Stimulated activated CD4-positive, alpha-beta T cell treated with anti-CD3 and anti-CD28 coated beads, Interleukin-12 subunit alpha, Interleukin-12 subunit beta, amount 100 ng/mL, for 4 hours (primary cell): ENCODE data around the gene XRCC2.
"Not testable (repeated sequence)": the region's sequence is repeated elsewhere in the genome, so short reads cannot be mapped to it uniquely, and the experiment has no call there.

Experiments
- DNase-seq: peaks from one replicate; pipeline ENCODE4 v3.0.0-alpha.2; 2020

XRCC2 gene

GRCh38 chr7:152663931-152664330 is 12.0 kb downstream of the XRCC2 start:
- DNase-seq: no peak

- DNase-seq: no peak
Measured at GRCh38 chr7:152663148-152663740, 12.7 kb downstream of the XRCC2 start.

DNA sequence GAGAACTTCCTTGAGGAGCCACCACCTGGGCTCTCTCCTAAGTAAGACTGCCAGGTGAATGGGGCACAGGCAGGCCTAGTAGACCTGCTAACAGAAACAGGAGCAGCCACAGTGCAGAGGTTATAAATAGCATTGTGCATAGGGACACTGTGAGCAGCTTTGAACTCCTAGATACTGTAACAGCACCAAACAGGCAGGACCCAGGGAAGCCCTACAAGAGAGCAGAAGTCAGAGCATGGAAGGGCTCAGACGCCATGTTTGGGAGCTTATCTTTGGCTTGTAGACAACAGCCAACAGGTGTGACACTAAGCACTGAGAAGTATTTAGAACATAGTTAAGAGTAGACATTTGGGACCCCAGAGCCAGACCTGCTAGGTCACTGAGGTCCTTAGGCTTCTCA is 14.5 kb downstream of the XRCC2 start:
- no peak for DNase-seq

GRCh38 chr7:152660021-152660420 is 15.9 kb downstream of the XRCC2 start:
- no peak for DNase-seq

- DNase-seq: no peak
Measured at GRCh38 chr7:152654971-152655370, 21.0 kb downstream of the XRCC2 start.

GRCh38 chr7:152649220-152649619 is 26.7 kb downstream of the XRCC2 start:
- no peak for DNase-seq

- DNase-seq: no peak
Measured at GRCh38 chr7:152647009-152647408, 28.9 kb downstream of the XRCC2 start.

DNA sequence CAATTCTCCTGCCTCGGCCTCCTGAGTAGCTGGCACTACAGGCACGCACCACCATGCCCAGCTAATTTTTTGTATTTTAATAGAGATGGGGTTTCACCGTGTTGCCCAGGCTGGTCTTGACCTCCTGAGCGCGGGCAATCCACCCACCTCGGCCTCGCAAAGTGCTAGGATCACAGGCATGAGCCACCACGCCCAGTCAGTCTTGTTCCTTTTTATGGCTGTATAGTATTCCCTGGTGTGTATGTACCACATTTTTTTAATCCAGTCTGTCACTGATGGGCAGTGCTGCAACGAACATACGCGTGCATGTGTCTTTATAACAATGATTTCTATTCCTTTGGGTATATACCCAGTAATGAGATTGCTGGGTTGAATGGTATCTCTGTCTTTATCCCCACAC is 29.4 kb downstream of the XRCC2 start:
- DNase-seq: not testable (repeated sequence)

DNA sequence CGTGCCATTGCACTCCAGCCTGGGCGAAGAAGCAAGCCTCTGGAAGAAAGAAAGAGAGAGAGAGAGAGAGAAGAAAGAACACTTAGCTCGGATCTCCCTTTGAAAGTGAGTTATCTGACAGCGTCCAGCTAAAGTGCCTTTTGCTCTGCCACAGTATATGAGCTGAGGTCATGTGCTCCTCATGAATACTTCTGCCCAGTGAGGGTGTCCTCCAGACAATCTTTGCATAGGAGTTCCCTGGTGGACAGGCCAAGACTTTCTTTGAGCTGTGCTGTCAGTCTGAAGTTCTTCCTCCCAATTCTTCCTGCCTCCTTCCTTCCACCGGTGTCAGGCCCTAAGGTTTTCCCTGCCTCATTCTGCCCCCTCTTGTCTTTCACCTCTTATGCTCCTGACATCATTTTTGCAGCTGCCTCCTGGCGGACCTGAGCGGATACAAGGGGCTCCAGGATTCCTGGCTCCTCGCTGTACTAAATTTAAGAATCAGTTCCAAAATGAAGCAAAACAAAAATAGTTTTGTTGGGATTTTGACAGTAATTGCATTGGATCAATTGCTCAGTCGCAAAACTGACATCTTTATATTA is 31.9 kb downstream of the XRCC2 start:
- no peak for DNase-seq

- DNase-seq: no peak
Measured at GRCh38 chr7:152641384-152641783, 34.6 kb downstream of the XRCC2 start.

GRCh38 chr7:152640829-152641228 is 35.1 kb downstream of the XRCC2 start:
- no peak for DNase-seq

DNA sequence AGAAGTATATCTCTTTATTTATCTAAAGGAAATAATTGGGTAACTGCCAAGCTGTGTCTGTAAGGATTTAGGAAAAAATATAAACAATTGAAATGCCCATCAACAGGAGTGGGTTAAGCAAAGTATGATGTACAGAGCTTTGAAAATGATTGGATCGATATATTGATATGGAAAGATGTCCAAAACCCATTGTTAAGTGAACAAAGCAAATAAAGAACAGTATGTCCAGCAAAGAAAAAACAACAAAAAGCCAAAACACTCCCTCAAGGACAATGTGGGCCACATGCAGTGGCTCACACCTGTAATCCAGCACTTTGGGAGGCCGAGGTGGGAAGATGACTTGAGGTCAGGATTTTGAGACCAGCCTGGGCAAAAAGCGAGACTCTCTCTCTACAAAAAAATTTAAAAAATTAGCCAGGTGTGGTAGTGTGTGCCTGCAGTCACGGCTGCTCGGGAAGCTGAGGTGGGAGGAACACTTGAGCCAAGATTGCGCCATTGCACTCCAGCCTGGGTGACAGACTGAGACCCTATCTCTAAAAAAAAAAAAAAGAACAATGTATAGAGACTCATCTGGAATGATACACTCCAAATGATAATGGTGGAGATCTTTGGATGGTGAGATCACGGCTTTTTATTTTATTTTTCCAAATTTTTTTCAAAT is 37.9 kb downstream of the XRCC2 start:
- no peak for DNase-seq

DNA sequence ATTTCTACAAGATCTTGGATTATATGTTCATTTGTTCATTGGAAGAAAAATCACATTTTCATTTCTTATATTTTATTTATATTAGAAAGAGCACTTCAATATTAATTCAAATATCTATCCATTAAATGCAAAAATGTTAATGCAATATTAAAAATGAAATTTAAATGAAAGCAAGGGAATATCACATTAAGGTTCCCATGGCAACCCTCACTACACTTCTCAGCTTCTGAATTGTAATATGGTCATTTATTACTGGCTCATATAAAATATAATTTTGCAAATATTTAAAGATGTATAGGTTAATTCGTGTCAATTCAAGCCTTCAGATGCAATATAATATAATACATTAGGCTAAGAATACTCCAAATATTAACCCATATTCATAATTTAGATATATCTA is 38.8 kb downstream of the XRCC2 start:
- no peak for DNase-seq

DNA sequence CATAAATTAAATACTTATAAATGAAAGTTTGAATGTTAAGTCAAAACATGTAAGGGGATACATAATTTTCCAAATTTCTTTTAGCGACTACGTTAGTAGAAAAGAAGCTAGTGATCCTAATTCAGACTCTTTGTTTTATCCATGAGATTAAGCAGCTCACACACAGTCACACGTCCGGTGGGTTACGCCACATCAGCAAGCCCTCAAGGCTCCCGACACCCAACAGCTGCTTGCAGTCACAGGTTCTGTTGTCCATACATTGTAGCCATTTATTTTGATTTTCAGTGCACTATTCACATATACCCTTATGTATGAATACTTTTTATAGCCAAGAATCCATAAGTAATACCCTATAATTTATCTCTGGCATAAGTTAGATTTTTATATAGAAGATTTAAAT is 39.5 kb downstream of the XRCC2 start:
- no peak for DNase-seq

DNA sequence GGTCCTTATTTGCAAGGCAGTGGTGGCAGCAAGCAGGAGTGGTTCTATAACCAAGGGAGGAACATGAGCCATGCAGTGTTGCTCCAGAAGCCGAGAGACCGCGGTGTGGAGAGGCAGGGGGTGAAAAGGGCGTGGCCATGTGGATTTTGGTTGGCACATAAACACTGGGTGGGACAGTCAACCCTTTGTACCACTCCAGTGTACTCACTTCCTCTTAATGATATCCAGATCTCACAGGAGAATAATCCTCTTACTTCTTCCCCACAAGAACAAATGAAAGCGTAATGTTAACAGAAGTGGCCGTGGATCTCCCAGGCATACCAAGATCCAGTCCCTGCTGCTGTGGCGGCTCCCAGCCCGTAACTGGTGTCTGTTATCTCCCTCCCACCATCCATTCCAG is 42.4 kb downstream of the XRCC2 start:
- DNase-seq: no peak

DNA sequence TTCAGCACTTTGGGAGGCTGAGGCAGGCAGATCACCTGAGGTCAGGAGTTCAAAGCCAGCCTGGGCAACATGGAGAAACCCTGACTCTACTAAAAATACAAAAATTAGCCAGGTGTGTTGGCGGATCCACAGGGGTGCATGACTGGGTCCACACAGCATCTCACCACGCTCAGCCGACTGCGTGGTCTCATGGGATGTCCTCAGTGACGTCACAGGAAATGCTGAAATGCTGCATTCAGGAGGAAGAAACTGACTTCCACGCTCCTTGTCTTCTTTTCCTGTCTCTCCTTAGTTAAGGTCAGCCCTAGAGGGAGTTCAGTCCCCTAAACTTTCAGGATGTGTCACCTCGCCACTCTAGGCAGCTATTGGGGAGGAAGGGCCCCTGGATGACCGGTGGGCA is 42.9 kb downstream of the XRCC2 start:
- no peak for DNase-seq

- DNase-seq: not testable (repeated sequence)
Measured at GRCh38 chr7:152628772-152629171, 47.2 kb downstream of the XRCC2 start.

GRCh38 chr7:152624228-152624627 is 51.7 kb downstream of the XRCC2 start:
- no peak for DNase-seq

- DNase-seq: no peak
Measured at GRCh38 chr7:152621426-152621825, 54.5 kb downstream of the XRCC2 start.

GRCh38 chr7:152619027-152619739 is 56.8 kb downstream of the XRCC2 start:
- DNase-seq: no peak

DNA sequence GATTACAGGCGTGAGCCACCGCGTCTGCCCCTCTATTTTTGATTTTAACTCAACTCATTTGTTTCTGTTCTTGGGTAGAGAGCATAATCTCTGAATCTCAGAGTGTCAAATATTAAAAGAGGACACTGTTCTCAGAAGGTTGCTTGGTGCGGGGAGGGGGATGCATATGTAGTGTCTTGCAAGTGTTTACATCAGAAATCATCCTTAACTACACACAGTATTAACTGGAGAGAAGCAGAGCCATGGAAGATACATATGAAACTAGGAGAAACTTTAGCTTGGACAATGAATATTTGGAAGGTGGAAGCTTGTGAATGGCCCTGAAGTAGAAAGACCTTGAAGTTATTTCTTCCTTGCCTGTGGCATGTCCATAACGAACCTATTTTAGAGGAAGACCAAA is 57.5 kb downstream of the XRCC2 start:
- DNase-seq: no peak

GRCh38 chr7:152617056-152617455 is 58.9 kb downstream of the XRCC2 start:
- no peak for DNase-seq

DNA sequence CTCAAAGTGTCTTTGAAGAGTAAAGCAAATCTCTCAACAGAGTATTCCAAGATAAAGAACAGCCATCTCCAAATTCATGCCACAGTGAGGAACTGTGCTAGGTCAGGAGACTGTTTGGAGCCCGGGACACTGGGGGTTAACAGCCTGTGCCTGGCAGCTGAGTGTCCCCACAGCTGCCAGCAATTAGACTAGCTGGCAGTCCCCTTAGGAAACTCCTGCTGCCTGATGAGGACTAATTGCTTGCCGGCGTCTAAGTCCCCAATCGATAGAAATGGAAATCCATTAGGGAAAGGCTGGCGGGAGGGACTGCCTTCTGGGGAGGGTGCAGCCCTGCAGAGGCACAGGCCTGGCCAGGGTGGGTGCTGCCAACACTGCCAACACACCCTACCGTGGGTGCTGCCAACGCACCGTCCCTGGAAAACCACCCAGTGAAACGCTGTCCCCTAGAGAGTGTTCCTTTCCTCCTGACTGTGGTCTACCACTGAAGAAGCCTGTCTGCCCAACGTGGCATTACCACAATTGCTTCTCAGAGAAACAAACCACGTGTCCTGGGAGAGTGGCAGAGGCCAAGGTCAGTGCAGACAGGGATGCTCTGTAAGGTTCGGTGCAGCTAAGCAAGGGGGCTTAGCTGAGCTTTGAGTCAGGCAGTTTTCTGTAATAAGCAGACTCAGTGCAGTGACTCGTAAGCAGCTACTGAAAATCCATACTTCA is 60.8 kb downstream of the XRCC2 start:
- no peak for DNase-seq
